Measurements from ENCODE around the gene SCAP. TPM values are rescaled to one million over a fixed set of nuclear protein-coding genes. Genes with fewer than 3 reads are reported as not detected.

SCAP gene
- total RNA-seq, 1 donor: 31.9 TPM

- Histone ChIP-seq H3K4me3 (ENCODE audit: low read length) (no peak overlapping the region), H3K27me3 (ENCODE audit: insufficient read depth, low read length) (no peaks in the 10 kb centered on the region), H3K4me1 (ENCODE audit: insufficient read depth, low read length) (peaks cover 20% of the 10 kb centered on the region)
Observed at GRCh38 chr3:47365213-47366153, 110.3 kb downstream of the SCAP start.

More at GRCh38 chr3:47365213-47366153, 110.3 kb downstream of the SCAP start:
- H3K9me3 ChIP-seq (ENCODE audit: low read depth, low read length): no peaks in the 10 kb centered on the region

Other genes with a start within 250 kb of the SCAP start
- gene KIF9, start 193.1 kb downstream of the SCAP start, total RNA-seq: 4.7 TPM
- 14.2 TPM for gene KLHL18, start 193.0 kb downstream of the SCAP start, total RNA-seq
- gene PTPN23, start 94.9 kb downstream of the SCAP start, total RNA-seq: 14.9 TPM
- gene ELP6, start 37.8 kb upstream of the SCAP start, total RNA-seq: 7.8 TPM
- 0.10 TPM for gene CSPG5, start 102.9 kb upstream of the SCAP start, total RNA-seq

All from mononuclear cell (primary cell).